GM21526 (cell line): ENCODE data around the gene LEMD3.
"Not testable (repeated sequence)": the region's sequence is repeated elsewhere in the genome, so short reads cannot be mapped to it uniquely, and the experiment has no call there.

Experiments
- ATAC-seq: cut with Tn5 transposase; IDR thresholded peaks from one replicate; pipeline ENCODE4 v1.9.1; 2021; ENCODE audit warnings: moderate library complexity; ENCODE audit not compliant: unreplicated experiment, low FRiP score

LEMD3 gene

GRCh38 chr12:65276916-65277530 lies 107.6 kb downstream of the LEMD3 start:
- ATAC-seq: no peak

GRCh38 chr12:65277994-65278575 lies 108.7 kb downstream of the LEMD3 start:
- no peak for ATAC-seq

- ATAC-seq: peak; percentile 60
Measured at GRCh38 chr12:65278576-65279368, 109.4 kb downstream of the LEMD3 start, which contains the start of gene MSRB3. MSRB3 (plus strand) TSS chr12:65278683; CDS start chr12:65308580, 29,897 bp downstream.

GRCh38 chr12:65279369-65280112 lies 110.2 kb downstream of the LEMD3 start:
- ATAC-seq: peak; percentile 33

GRCh38 chr12:65280306-65280705 lies 110.9 kb downstream of the LEMD3 start:
- no peak for ATAC-seq

GRCh38 chr12:65282840-65283239 lies 113.5 kb downstream of the LEMD3 start:
- ATAC-seq: no peak

- not testable (repeated sequence) for ATAC-seq
Measured at GRCh38 chr12:65285532-65285931, 116.1 kb downstream of the LEMD3 start.

GRCh38 chr12:65287426-65287825 lies 118.0 kb downstream of the LEMD3 start:
- no peak for ATAC-seq

GRCh38 chr12:65292241-65292640 lies 122.9 kb downstream of the LEMD3 start:
- ATAC-seq: no peak

GRCh38 chr12:65293735-65294134 lies 124.4 kb downstream of the LEMD3 start:
- ATAC-seq: peak; percentile 71

GRCh38 chr12:65294641-65295262 lies 125.4 kb downstream of the LEMD3 start:
- ATAC-seq: no peak

GRCh38 chr12:65296508-65297265 lies 127.3 kb downstream of the LEMD3 start:
- no peak for ATAC-seq
